ENCODE results near the gene TMEM219.
"Not testable (repeated sequence)": the region's sequence is repeated elsewhere in the genome, so short reads cannot be mapped to it uniquely, and the experiment has no call there.

Gene TMEM219

GRCh38 chr16:29950806-29951461 lies 10.9 kb upstream of the TMEM219 start:
- DNase-seq (ENCODE audit: low read depth in 3 of 3) = no peak

- DNase-seq (ENCODE audit: low read depth in 3 of 3) = no peak
These were observed 10.1 kb upstream of the TMEM219 start for GRCh38 chr16:29951625-29952365.

- DNase-seq (ENCODE audit: low read depth in 3 of 3) = no peak
These were observed 3.1 kb upstream of the TMEM219 start for GRCh38 chr16:29958756-29959155.

- no peak for DNase-seq (ENCODE audit: low read depth in 3 of 3)
These were observed 2.6 kb upstream of the TMEM219 start for GRCh38 chr16:29959293-29959692.

GRCh38 chr16:29959821-29960220 lies 2.1 kb upstream of the TMEM219 start:
- DNase-seq (ENCODE audit: low read depth in 3 of 3) = not testable (repeated sequence)

- DNase-seq (ENCODE audit: low read depth in 3 of 3) = no peak
These were observed 776 bp upstream of the TMEM219 start for GRCh38 chr16:29961127-29961478.

- DNase-seq (ENCODE audit: low read depth in 3 of 3) = no peak
These were observed 590 bp downstream of the TMEM219 start for GRCh38 chr16:29962344-29962994.

- no peak for DNase-seq (ENCODE audit: low read depth in 3 of 3)
These were observed 1.3 kb downstream of the TMEM219 start for GRCh38 chr16:29963021-29963743.

- no peak for DNase-seq (ENCODE audit: low read depth in 3 of 3)
These were observed 6.3 kb downstream of the TMEM219 start for GRCh38 chr16:29968205-29968604.

GRCh38 chr16:29971304-29971703 lies 9.4 kb downstream of the TMEM219 start:
- DNase-seq (ENCODE audit: low read depth in 3 of 3) = no peak

- DNase-seq (ENCODE audit: low read depth in 3 of 3) = no peak
These were observed 10.6 kb downstream of the TMEM219 start for GRCh38 chr16:29972500-29972899.

GRCh38 chr16:29972992-29973383 lies 11.1 kb downstream of the TMEM219 start:
- no peak for DNase-seq (ENCODE audit: low read depth in 3 of 3)

- DNase-seq (ENCODE audit: low read depth in 3 of 3) = peak; percentile 86 to 97 (median 91)
These were observed 11.7 kb downstream of the TMEM219 start, which contains the start of gene TAOK2 for GRCh38 chr16:29973384-29974246. Gene TAOK2 (plus strand): TSS chr16:29973868. CDS start chr16:29977773, 3,905 bp downstream.

- no peak for DNase-seq (ENCODE audit: low read depth in 3 of 3)
These were observed 12.6 kb downstream of the TMEM219 start for GRCh38 chr16:29974291-29975133.

- DNase-seq (ENCODE audit: low read depth in 3 of 3) = no peak
These were observed 13.3 kb downstream of the TMEM219 start for GRCh38 chr16:29975134-29975538.

GRCh38 chr16:29975811-29976511 lies 14.1 kb downstream of the TMEM219 start:
- DNase-seq (ENCODE audit: low read depth in 3 of 3) = no peak

- DNase-seq (ENCODE audit: low read depth in 3 of 3) = no peak
These were observed 15.4 kb downstream of the TMEM219 start for GRCh38 chr16:29977063-29977825.

GRCh38 chr16:29978081-29978480 lies 16.2 kb downstream of the TMEM219 start:
- no peak for DNase-seq (ENCODE audit: low read depth in 3 of 3)
